ENCODE results near the gene AGPAT3. TPM values are rescaled to one million over a fixed set of nuclear protein-coding genes. Genes with fewer than 3 reads are reported as not detected.

The AGPAT3 gene
- polyA plus RNA-seq, 6 donors from 2014 or later = 6.4 to 11.9 (median 8.1) TPM

GRCh38 chr21:43921979-43922945, 57.2 kb downstream of the AGPAT3 start:
- no peaks in the 10 kb centered on the region for H3K9me3 Mint-ChIP-seq
- peak overlapping the region in 3 of 8 donors; percentile 26 to 66 (median 41) for H3K4me3 Mint-ChIP-seq

GRCh38 chr21:43922949-43923348, 57.9 kb downstream of the AGPAT3 start:
- H3K9me3 Mint-ChIP-seq = no peaks in the 10 kb centered on the region
- H3K4me3 Mint-ChIP-seq = no peak overlapping the region
- ATAC-seq (ENCODE audit: low read depth in 2 of 2) (no peak), DNase-seq (no peak)
- H3K36me3 Mint-ChIP-seq = no peaks in the 10 kb centered on the region
- peaks cover 29 to 52% (median 41%) of the 10 kb centered on the region in 3 donors for H3K4me1 Mint-ChIP-seq
- H3K27ac Mint-ChIP-seq = peak overlapping the region in 1 of 6 donors; percentile 44
- H3K27me3 Mint-ChIP-seq = no peaks in the 10 kb centered on the region

More at GRCh38 chr21:43921979-43922945, 57.2 kb downstream of the AGPAT3 start:
- Mint-ChIP-seq H3K36me3 (no peaks in the 10 kb centered on the region), H3K27ac (peak overlapping the region; percentile 15 to 93 (median 46)), H3K4me1 (peaks cover 33 to 57% (median 48%) of the 10 kb centered on the region in 3 donors), H3K27me3 (no peaks in the 10 kb centered on the region)
- DNase-seq (no peak), ATAC-seq (ENCODE audit: low read depth in 2 of 2) (peak; percentile 46 to 48)

GRCh38 chr21:43923391-43923790, 58.4 kb downstream of the AGPAT3 start:
- Mint-ChIP-seq H3K9me3 (no peaks in the 10 kb centered on the region), H3K4me3 (peak overlapping the region in 1 of 8 donors; percentile 66), H3K27ac (peak overlapping the region in 4 of 6 donors; percentile 26 to 85 (median 49)), H3K36me3 (no peaks in the 10 kb centered on the region), H3K4me1 (peaks cover 25 to 48% (median 38%) of the 10 kb centered on the region in 3 donors), H3K27me3 (no peaks in the 10 kb centered on the region)
- DNase-seq = no peak
- no peak for ATAC-seq (ENCODE audit: low read depth in 2 of 2)

GRCh38 chr21:43924421-43925095, 59.5 kb downstream of the AGPAT3 start:
- Mint-ChIP-seq H3K4me1 (peaks cover 19 to 36% (median 27%) of the 10 kb centered on the region in 3 donors), H3K27ac (no peak overlapping the region), H3K9me3 (no peaks in the 10 kb centered on the region), H3K27me3 (no peaks in the 10 kb centered on the region), H3K4me3 (no peak overlapping the region), H3K36me3 (no peaks in the 10 kb centered on the region)
- DNase-seq (no peak), ATAC-seq (ENCODE audit: low read depth in 2 of 2) (no peak)

- Mint-ChIP-seq H3K27me3 (no peaks in the 10 kb centered on the region), H3K27ac (peak overlapping the region in 1 of 6 donors; percentile 54), H3K4me1 (peaks cover 21 to 31% (median 25%) of the 10 kb centered on the region in 3 donors), H3K9me3 (no peaks in the 10 kb centered on the region), H3K36me3 (no peaks in the 10 kb centered on the region), H3K4me3 (no peak overlapping the region)
- ATAC-seq (ENCODE audit: low read depth in 2 of 2) (no peak), DNase-seq (no peak)
Measured at GRCh38 chr21:43925096-43925481, 60.1 kb downstream of the AGPAT3 start.

GRCh38 chr21:43925609-43926008, 60.6 kb downstream of the AGPAT3 start:
- no peaks in the 10 kb centered on the region for H3K27me3 Mint-ChIP-seq
- ATAC-seq (ENCODE audit: low read depth in 2 of 2) = no peak

GRCh38 chr21:43926196-43926595, 61.2 kb downstream of the AGPAT3 start:
- ATAC-seq (ENCODE audit: low read depth in 2 of 2) = no peak
- H3K4me3 Mint-ChIP-seq = no peak overlapping the region
- no peak for DNase-seq
- H3K27ac Mint-ChIP-seq = no peak overlapping the region
- peaks cover 14 to 24% (median 15%) of the 10 kb centered on the region in 3 donors for H3K4me1 Mint-ChIP-seq
- H3K27me3 Mint-ChIP-seq = no peaks in the 10 kb centered on the region
- H3K36me3 Mint-ChIP-seq = no peaks in the 10 kb centered on the region
- H3K9me3 Mint-ChIP-seq = no peaks in the 10 kb centered on the region

More at GRCh38 chr21:43925609-43926008, 60.6 kb downstream of the AGPAT3 start:
- Mint-ChIP-seq H3K4me1 (peaks cover 16 to 26% (median 20%) of the 10 kb centered on the region in 3 donors), H3K36me3 (no peaks in the 10 kb centered on the region), H3K27ac (no peak overlapping the region), H3K9me3 (no peaks in the 10 kb centered on the region), H3K4me3 (no peak overlapping the region)
- DNase-seq = no peak

- no peak overlapping the region for H3K4me3 Mint-ChIP-seq
- ATAC-seq (ENCODE audit: low read depth in 2 of 2) (no peak), DNase-seq (no peak)
- H3K36me3 Mint-ChIP-seq = no peaks in the 10 kb centered on the region
- no peak overlapping the region for H3K27ac Mint-ChIP-seq
- H3K4me1 Mint-ChIP-seq = peaks cover 14 to 24% (median 17%) of the 10 kb centered on the region in 3 donors
- no peaks in the 10 kb centered on the region for H3K9me3 Mint-ChIP-seq
- H3K27me3 Mint-ChIP-seq = no peaks in the 10 kb centered on the region
Measured at GRCh38 chr21:43927591-43928221, 62.7 kb downstream of the AGPAT3 start.

GRCh38 chr21:43928222-43929125, 63.5 kb downstream of the AGPAT3 start:
- no peak overlapping the region for H3K27ac Mint-ChIP-seq
- no peak for ATAC-seq (ENCODE audit: low read depth in 2 of 2)
- no peaks in the 10 kb centered on the region for H3K36me3 Mint-ChIP-seq

GRCh38 chr21:43929217-43929971, 64.4 kb downstream of the AGPAT3 start:
- no peak for DNase-seq

More at GRCh38 chr21:43928222-43929125, 63.5 kb downstream of the AGPAT3 start:
- Mint-ChIP-seq H3K27me3 (no peaks in the 10 kb centered on the region), H3K9me3 (no peaks in the 10 kb centered on the region), H3K4me1 (peaks cover 20 to 26% (median 23%) of the 10 kb centered on the region in 3 donors), H3K4me3 (no peak overlapping the region)
- no peak for DNase-seq

GRCh38 chr21:43930074-43930847, 65.2 kb downstream of the AGPAT3 start:
- Mint-ChIP-seq H3K4me3 (no peak overlapping the region), H3K9me3 (no peaks in the 10 kb centered on the region), H3K4me1 (peaks cover 19 to 28% (median 20%) of the 10 kb centered on the region in 3 donors), H3K27ac (peak overlapping the region in 3 of 6 donors; percentile 36 to 81 (median 44)), H3K36me3 (no peaks in the 10 kb centered on the region), H3K27me3 (no peaks in the 10 kb centered on the region)
- DNase-seq (no peak), ATAC-seq (ENCODE audit: low read depth in 2 of 2) (peak in 1 of 2 donors; percentile 52)

More at GRCh38 chr21:43929217-43929971, 64.4 kb downstream of the AGPAT3 start:
- peak overlapping the region in 3 of 6 donors; percentile 36 to 81 (median 44) for H3K27ac Mint-ChIP-seq
- H3K27me3 Mint-ChIP-seq = no peaks in the 10 kb centered on the region
- H3K9me3 Mint-ChIP-seq = no peaks in the 10 kb centered on the region
- H3K4me1 Mint-ChIP-seq = peaks cover 19 to 27% (median 20%) of the 10 kb centered on the region in 3 donors
- no peaks in the 10 kb centered on the region for H3K36me3 Mint-ChIP-seq
- H3K4me3 Mint-ChIP-seq = no peak overlapping the region
- ATAC-seq (ENCODE audit: low read depth in 2 of 2) = no peak
